Smooth muscle cell (in vitro differentiated cells): ENCODE results near the gene KICS2. TPM values are rescaled to one million over a fixed set of nuclear protein-coding genes. Genes with fewer than 3 reads are reported as not detected.

Experiments
- DNase-seq: peaks from one replicate; lab custom pipeline; 2025; ENCODE audit not compliant: unreplicated experiment; lab: John Stamatoyannopoulos, UW
- H2AFZ ChIP-seq: fragments of 200-600 bp; sonication (generic); 2 replicates; pipeline ENCODE4 v1.6.0; 2016; ENCODE audit warnings: antibody characterized with exemption, low read depth, mild to moderate bottlenecking
- H3F3A ChIP-seq: fragments of 200-600 bp; sonication (generic); 2 replicates; pipeline ENCODE4 v1.6.0; 2017; ENCODE audit warnings: antibody characterized with exemption, low read depth
- H3K27ac ChIP-seq: fragments of 200-600 bp; sonication (generic); 2 replicates; pipeline ENCODE4 v1.5.1; 2016; ENCODE audit warnings: low read depth, mild to moderate bottlenecking
- H3K27me3 ChIP-seq: fragments of 200-600 bp; sonication (generic); 2 replicates; pipeline ENCODE4 v1.6.1; 2016; ENCODE audit warnings: low read depth, mild to moderate bottlenecking
- H3K36me3 ChIP-seq: fragments of 200-600 bp; sonication (generic); 2 replicates; pipeline ENCODE4 v1.5.1; 2016; ENCODE audit warnings: low read depth
- H3K4me1 ChIP-seq: fragments of 200-600 bp; sonication (generic); 2 replicates; pipeline ENCODE4 v1.5.1; 2016; ENCODE audit warnings: low read depth
- H3K4me2 ChIP-seq: fragments of 200-600 bp; sonication (generic); 2 replicates; pipeline ENCODE4 v1.6.0; 2016; ENCODE audit warnings: mild to moderate bottlenecking
- H3K4me3 ChIP-seq: fragments of 200-600 bp; sonication (generic); 2 replicates; pipeline ENCODE4 v1.5.1; 2016; ENCODE audit warnings: mild to moderate bottlenecking
- H3K79me2 ChIP-seq: fragments of 200-600 bp; sonication (generic); 2 replicates; pipeline ENCODE4 v1.6.0; 2016; ENCODE audit warnings: low read depth, mild to moderate bottlenecking
- H3K9ac ChIP-seq: fragments of 200-600 bp; sonication (generic); 2 replicates; pipeline ENCODE4 v1.6.0; 2016; ENCODE audit warnings: low read depth
- H3K9me3 ChIP-seq: fragments of 200-600 bp; sonication (generic); replicated peaks from 2 replicates; pipeline ENCODE4 v1.5.1; 2016; ENCODE audit warnings: low read depth
- H4K20me1 ChIP-seq: fragments of 200-600 bp; sonication (generic); 2 replicates; pipeline ENCODE4 v1.6.0; 2016; ENCODE audit warnings: low read depth
- CTCF ChIP-seq: fragments of 200-600 bp; sonication (generic); IDR thresholded peaks from 2 replicates; pipeline ENCODE4 v1.5.1; 2017; ENCODE audit warnings: borderline replicate concordance, mild to moderate bottlenecking, antibody characterized with exemption; ENCODE audit not compliant: insufficient read depth, poor library complexity, severe bottlenecking
- WGBS: methylation state at CpG from one replicate; pipeline ENCODE4 v1.1.7; 2016; ENCODE audit warnings: low lambda C conversion rate; 5-methylcytosine and 5-hydroxymethylcytosine counted together
- polyA plus RNA-seq: library from polyadenylated mRNA; unstranded; fragments of >200 nt; fragmentation: Nextera tagmentation; extraction: Ambion mirVana; gene quantifications from 2 replicates; pipeline ENCODE4 v1.2.1, GENCODE V29; 2016
- total RNA-seq: library from RNA; depleted of rRNA; stranded (reverse); fragments of >200 nt; gene quantifications from 2 replicates; pipeline ENCODE4 v1.2.3, GENCODE V29; 2014

KICS2 gene
- total and polyA plus RNA-seq, 2 experiments from 2014 or later: 1.1 to 6.6 TPM

GRCh38 chr12:64193931-64194330 is 28.2 kb downstream of the KICS2 start:
- Histone ChIP-seq H3K27ac (no peak overlapping the region), H3K4me3 (no peak overlapping the region), H3K9ac (no peak overlapping the region), H2AFZ (no peak overlapping the region), H3K9me3 (no peaks in the 10 kb centered on the region), H3K4me2 (no peak overlapping the region), H3K4me1 (no peaks in the 10 kb centered on the region), H4K20me1 (no peaks in the 10 kb centered on the region), H3K79me2 (no peaks in the 10 kb centered on the region), H3F3A (peaks cover 4% of the 10 kb centered on the region), H3K36me3 (no peaks in the 10 kb centered on the region), H3K27me3 (no peaks in the 10 kb centered on the region)
- TF ChIP-seq CTCF: no peak
- no peak for DNase-seq
- 100% methylated on average over 6 of the region's 6 CpGs for WGBS

DNA sequence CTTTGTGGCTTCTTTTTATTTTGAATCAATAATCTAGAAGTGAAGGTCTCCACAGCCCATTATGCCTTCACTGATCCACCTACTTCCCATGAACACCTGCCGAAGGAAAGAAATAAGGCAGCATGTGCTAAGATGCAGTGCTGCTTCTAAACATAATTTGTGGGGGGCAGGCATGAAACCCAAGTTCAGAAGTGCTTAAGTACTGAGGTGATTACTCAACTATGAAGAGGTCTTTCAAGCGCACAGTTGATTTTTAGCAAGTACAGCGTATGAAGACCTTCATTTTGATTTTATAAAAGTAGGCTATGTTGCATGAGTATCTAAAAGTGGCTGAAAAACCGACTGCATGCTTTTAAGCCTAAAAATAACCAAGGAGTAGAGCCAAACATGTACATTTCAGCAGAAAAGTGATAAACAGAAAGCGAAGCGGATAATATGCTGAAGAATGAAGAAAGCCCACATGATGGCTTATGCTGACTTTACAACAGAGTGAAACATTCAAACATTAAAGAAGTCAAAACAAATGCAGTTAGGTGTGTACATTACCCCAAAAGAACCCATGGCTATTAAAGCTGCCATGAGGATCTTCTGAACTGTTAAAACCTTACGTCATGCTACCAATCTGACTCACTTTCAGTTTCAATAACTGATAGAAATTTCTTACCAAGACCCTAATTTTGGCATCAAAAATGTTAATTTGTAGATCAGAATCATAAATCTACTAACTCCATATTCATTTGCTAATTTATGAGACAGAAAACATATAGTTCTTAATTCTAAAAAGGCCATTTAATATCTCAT is 29.3 kb downstream of the KICS2 start:
- no peak for TF ChIP-seq CTCF
- no peak for DNase-seq
- Histone ChIP-seq H3K79me2 (no peaks in the 10 kb centered on the region), H3K27ac (no peak overlapping the region), H3K36me3 (no peaks in the 10 kb centered on the region), H3K4me1 (peaks cover 2% of the 10 kb centered on the region), H2AFZ (no peak overlapping the region), H3K9ac (no peak overlapping the region), H3K27me3 (no peaks in the 10 kb centered on the region), H4K20me1 (no peaks in the 10 kb centered on the region), H3F3A (peaks cover 7% of the 10 kb centered on the region), H3K4me2 (peak overlapping the region; percentile 63), H3K4me3 (no peak overlapping the region), H3K9me3 (no peaks in the 10 kb centered on the region)
- 79% methylated on average over 7 of the region's 7 CpGs for WGBS

DNA sequence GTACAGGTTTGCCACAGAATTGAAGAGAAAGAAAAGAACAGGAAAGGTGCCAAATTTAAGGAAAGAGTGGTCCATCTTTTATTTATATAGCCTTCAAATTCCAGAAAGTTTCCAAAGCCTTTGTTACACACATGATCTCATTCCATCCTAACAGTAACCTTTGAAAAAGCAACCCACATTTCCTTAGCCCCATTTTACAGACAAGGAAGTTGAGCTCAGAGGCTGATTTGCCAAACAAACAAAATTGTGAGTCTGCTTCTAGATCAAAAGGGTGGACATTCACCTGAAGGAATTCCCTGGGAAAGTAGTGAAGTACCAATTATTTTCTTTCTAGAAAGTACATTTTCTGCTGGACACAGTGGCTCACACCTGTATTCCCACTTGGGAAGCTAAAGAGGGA is 32.0 kb downstream of the KICS2 start:
- H3K9me3 ChIP-seq: no peaks in the 10 kb centered on the region
- no peak overlapping the region for H3K9ac ChIP-seq
- DNase-seq: no peak
- TF ChIP-seq CTCF: no peak
- H4K20me1 ChIP-seq: no peaks in the 10 kb centered on the region
- H3F3A ChIP-seq: peaks cover 8% of the 10 kb centered on the region
- H3K4me1 ChIP-seq: peaks cover 6% of the 10 kb centered on the region
- H3K4me3 ChIP-seq: no peak overlapping the region
- no peak overlapping the region for H3K4me2 ChIP-seq
- no peak overlapping the region for H2AFZ ChIP-seq
- H3K27ac ChIP-seq: no peak overlapping the region
- H3K36me3 ChIP-seq: no peaks in the 10 kb centered on the region
- H3K27me3 ChIP-seq: no peaks in the 10 kb centered on the region
- no peaks in the 10 kb centered on the region for H3K79me2 ChIP-seq

GRCh38 chr12:64189530-64189929 is 32.6 kb downstream of the KICS2 start:
- H2AFZ ChIP-seq: no peak overlapping the region
- DNase-seq: no peak
- no peaks in the 10 kb centered on the region for H3K79me2 ChIP-seq
- H3K27me3 ChIP-seq: no peaks in the 10 kb centered on the region
- no peak for TF ChIP-seq CTCF
- H3F3A ChIP-seq: peaks cover 8% of the 10 kb centered on the region
- H3K36me3 ChIP-seq: no peaks in the 10 kb centered on the region
- 39% methylated on average over 1 of the region's 1 CpG for WGBS
- no peaks in the 10 kb centered on the region for H4K20me1 ChIP-seq
- H3K9ac ChIP-seq: no peak overlapping the region
- no peaks in the 10 kb centered on the region for H3K9me3 ChIP-seq
- H3K4me2 ChIP-seq: no peak overlapping the region
- no peak overlapping the region for H3K27ac ChIP-seq
- peaks cover 6% of the 10 kb centered on the region for H3K4me1 ChIP-seq
- no peak overlapping the region for H3K4me3 ChIP-seq
